Spinal cord (tissue), 10 donors: ENCODE results near the gene ARG1. TPM values are rescaled to one million over a fixed set of nuclear protein-coding genes. Genes with fewer than 3 reads are reported as not detected.

Source experiments
- DNase-seq, 6 donors: peaks; one replicate each; pipeline versions ENCODE4 v3.0.0 to v3.0.0-alpha.2; 2013 to 2015; ENCODE audit warnings: low spot score in 6 of 6, low read depth in 4 of 6
- H3K27ac ChIP-seq: one replicate; pipeline ENCODE4 v1.5.1; 2013; ENCODE audit warnings: low read depth, low read length, control low read depth
- H3K27me3 ChIP-seq: one replicate; pipeline ENCODE4 v1.6.1; 2013; ENCODE audit warnings: low read length; ENCODE audit not compliant: control insufficient read depth, insufficient read depth
- H3K36me3 ChIP-seq: one replicate; pipeline ENCODE4 v1.6.1; 2013; ENCODE audit warnings: low read length; ENCODE audit not compliant: control insufficient read depth, insufficient read depth
- H3K4me1 ChIP-seq: one replicate; pipeline ENCODE4 v1.6.1; 2013; ENCODE audit warnings: low read length; ENCODE audit not compliant: control insufficient read depth, insufficient read depth
- H3K4me3 ChIP-seq: one replicate; pipeline ENCODE4 v1.5.1; 2013; ENCODE audit warnings: low read depth, low read length, control low read depth
- H3K9me3 ChIP-seq: one replicate; pipeline ENCODE4 v1.6.1; 2013; ENCODE audit warnings: low read length; ENCODE audit not compliant: control insufficient read depth, insufficient read depth
- WGBS: methylation state at CpG from one replicate; pipeline ENCODE4 v1.1.5; 2013; ENCODE audit warnings: missing lambda C conversion rate; ENCODE audit not compliant: insufficient coverage; 5-methylcytosine and 5-hydroxymethylcytosine counted together
- polyA plus RNA-seq, 2 donors: library from polyadenylated mRNA; unstranded; fragments of 120-200 nt; gene quantifications; one replicate each; pipeline ENCODE4 v1.2.1, GENCODE V29; 2013; ENCODE audit not compliant: insufficient read length in 2 of 2
- total RNA-seq, 2 donors: library from RNA; depleted of rRNA in 1 of 2; stranded (reverse); fragments of 120-200 nt in 1 of 2; fragments of >200 nt in 1 of 2; gene quantifications; one replicate each; pipeline versions ENCODE4 v1.2.3 to v1.2.4, GENCODE V29; 2013 to 2014
- donor health status: healthy.

Gene ARG1
- total and polyA plus RNA-seq, 4 donors, result 0.17 to 10.7 (median 0.39) TPM

- DNase-seq, result no peak
- 71% methylated on average over 1 of the region's 4 CpGs for WGBS
Observed at GRCh38 chr6:131574686-131575085, 1.7 kb downstream of the ARG1 start.

DNA sequence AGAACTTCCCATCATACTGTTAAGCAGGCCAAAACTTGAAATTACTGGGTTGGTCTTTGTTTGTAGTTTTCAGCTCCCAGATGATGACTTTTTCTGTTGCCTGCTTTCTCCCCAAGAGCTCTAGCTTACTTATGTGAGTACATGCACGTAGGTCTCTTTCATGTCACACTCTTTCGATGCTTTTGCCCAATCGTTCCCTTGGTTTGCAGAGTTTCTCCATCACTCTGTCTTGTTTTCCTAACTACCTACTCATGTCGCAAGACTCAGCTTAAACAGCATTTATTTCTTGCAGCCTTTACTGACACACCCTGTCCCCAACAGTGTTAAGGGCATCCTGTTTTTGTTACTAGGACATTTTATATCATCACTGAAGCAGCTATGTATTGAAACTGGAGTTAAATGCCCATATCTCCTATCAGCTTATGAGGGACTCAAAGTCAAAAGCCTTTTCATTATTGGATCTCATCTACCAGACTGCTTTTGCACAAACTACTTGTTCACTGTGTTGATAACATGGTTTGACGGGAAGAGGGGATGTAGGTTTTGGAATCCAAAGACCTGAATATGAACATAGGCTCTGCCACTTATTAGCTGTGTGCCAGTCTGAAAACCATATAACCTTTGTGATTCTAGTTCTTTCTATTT lies 2.9 kb downstream of the ARG1 start:
- WGBS, result 95% methylated on average over 4 of the region's 5 CpGs
- no peaks in the 10 kb centered on the region for H3K27me3 ChIP-seq
- H3K4me3 ChIP-seq, result no peak overlapping the region
- H3K9me3 ChIP-seq, result no peaks in the 10 kb centered on the region
- DNase-seq, result no peak
- peaks cover 3% of the 10 kb centered on the region for H3K36me3 ChIP-seq
- H3K4me1 ChIP-seq, result no peaks in the 10 kb centered on the region
- no peak overlapping the region for H3K27ac ChIP-seq

More at GRCh38 chr6:131574686-131575085, 1.7 kb downstream of the ARG1 start:
- Histone ChIP-seq H3K27me3 (no peaks in the 10 kb centered on the region), H3K9me3 (no peaks in the 10 kb centered on the region), H3K27ac (no peak overlapping the region), H3K4me3 (no peak overlapping the region), H3K36me3 (peaks cover 3% of the 10 kb centered on the region), H3K4me1 (no peaks in the 10 kb centered on the region)

GRCh38 chr6:131581523-131581922 lies 8.5 kb downstream of the ARG1 start:
- H3K27ac ChIP-seq, result no peak overlapping the region
- H3K36me3 ChIP-seq, result peaks cover 14% of the 10 kb centered on the region
- DNase-seq, result no peak
- no peaks in the 10 kb centered on the region for H3K9me3 ChIP-seq
- H3K4me1 ChIP-seq, result no peaks in the 10 kb centered on the region
- H3K27me3 ChIP-seq, result no peaks in the 10 kb centered on the region
- H3K4me3 ChIP-seq, result no peak overlapping the region

- H3K9me3 ChIP-seq, result no peaks in the 10 kb centered on the region
- no peak for DNase-seq
- H3K36me3 ChIP-seq, result peaks cover 21% of the 10 kb centered on the region
- no peak overlapping the region for H3K27ac ChIP-seq
- H3K4me1 ChIP-seq, result no peaks in the 10 kb centered on the region
- H3K27me3 ChIP-seq, result no peaks in the 10 kb centered on the region
- no CpG with 5 or more reads among the region's 4 CpGs for WGBS
- no peak overlapping the region for H3K4me3 ChIP-seq
Observed at GRCh38 chr6:131586543-131586942, 13.5 kb downstream of the ARG1 start.

GRCh38 chr6:131587909-131588308 lies 14.9 kb downstream of the ARG1 start:
- no peak for DNase-seq
- peaks cover 23% of the 10 kb centered on the region for H3K36me3 ChIP-seq
- no CpG with 5 or more reads among the region's 4 CpGs for WGBS

DNA sequence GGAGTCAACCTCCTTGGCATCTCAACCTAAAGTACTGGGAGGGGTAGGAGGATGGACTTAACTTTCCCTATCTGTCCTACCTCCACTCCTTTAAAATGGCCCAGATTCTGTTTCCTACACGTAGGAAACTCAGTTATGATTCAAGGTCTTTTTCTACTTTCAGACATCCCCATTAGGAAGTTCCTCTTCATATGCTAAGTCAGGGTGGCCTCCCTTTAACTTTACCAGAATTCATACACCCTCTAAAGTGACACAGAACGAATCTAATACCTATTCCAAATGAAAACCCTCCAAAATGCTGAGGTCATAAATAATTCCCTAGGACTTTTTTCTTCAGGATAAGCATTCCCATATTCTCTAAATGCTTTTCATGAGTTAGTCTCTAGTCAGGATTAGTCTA lies 15.6 kb downstream of the ARG1 start:
- WGBS, result 100% methylated on average over 2 of the region's 2 CpGs
- H3K36me3 ChIP-seq, result peaks cover 24% of the 10 kb centered on the region

More at GRCh38 chr6:131587909-131588308, 14.9 kb downstream of the ARG1 start:
- Histone ChIP-seq H3K27me3 (no peaks in the 10 kb centered on the region), H3K27ac (no peak overlapping the region), H3K9me3 (no peaks in the 10 kb centered on the region), H3K4me3 (no peak overlapping the region), H3K4me1 (no peaks in the 10 kb centered on the region)

GRCh38 chr6:131592935-131593334 lies 19.9 kb downstream of the ARG1 start:
- no peak overlapping the region for H3K27ac ChIP-seq
- H3K4me3 ChIP-seq, result no peak overlapping the region
- no peaks in the 10 kb centered on the region for H3K4me1 ChIP-seq
- no peak for DNase-seq
- H3K36me3 ChIP-seq, result peaks cover 16% of the 10 kb centered on the region
- no peaks in the 10 kb centered on the region for H3K27me3 ChIP-seq
- WGBS, result no CpG with 5 or more reads among the region's 2 CpGs
- H3K9me3 ChIP-seq, result no peaks in the 10 kb centered on the region

More for the DNA sequence above, 15.6 kb downstream of the ARG1 start:
- Histone ChIP-seq H3K4me3 (no peak overlapping the region), H3K27me3 (no peaks in the 10 kb centered on the region), H3K27ac (no peak overlapping the region), H3K9me3 (no peaks in the 10 kb centered on the region), H3K4me1 (no peaks in the 10 kb centered on the region)
- DNase-seq, result no peak

DNA sequence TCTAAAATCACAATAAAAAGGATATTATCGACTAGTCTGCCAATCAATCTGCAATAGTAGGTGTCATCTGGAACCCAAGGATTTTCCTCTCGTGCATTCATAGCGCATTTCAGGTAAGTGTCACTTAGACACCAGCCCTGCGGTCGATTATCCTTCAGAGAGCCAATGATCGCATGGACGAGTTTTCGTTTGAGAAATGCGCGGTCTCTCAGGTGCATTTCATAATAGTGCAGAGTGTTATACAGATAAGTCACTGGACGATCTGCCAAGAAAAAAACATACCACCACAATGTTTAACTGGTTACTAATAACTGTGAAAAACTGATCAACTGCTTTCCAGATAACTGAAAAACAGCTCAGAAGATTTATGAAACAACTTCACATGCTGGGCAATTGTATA lies 21.0 kb downstream of the ARG1 start:
- no peak overlapping the region for H3K27ac ChIP-seq
- no peak overlapping the region for H3K4me3 ChIP-seq
- peaks cover 17% of the 10 kb centered on the region for H3K36me3 ChIP-seq
- H3K4me1 ChIP-seq, result no peaks in the 10 kb centered on the region
- H3K9me3 ChIP-seq, result no peaks in the 10 kb centered on the region
- no peak for DNase-seq
- 98% methylated on average over 8 of the region's 11 CpGs for WGBS
- no peaks in the 10 kb centered on the region for H3K27me3 ChIP-seq

DNA sequence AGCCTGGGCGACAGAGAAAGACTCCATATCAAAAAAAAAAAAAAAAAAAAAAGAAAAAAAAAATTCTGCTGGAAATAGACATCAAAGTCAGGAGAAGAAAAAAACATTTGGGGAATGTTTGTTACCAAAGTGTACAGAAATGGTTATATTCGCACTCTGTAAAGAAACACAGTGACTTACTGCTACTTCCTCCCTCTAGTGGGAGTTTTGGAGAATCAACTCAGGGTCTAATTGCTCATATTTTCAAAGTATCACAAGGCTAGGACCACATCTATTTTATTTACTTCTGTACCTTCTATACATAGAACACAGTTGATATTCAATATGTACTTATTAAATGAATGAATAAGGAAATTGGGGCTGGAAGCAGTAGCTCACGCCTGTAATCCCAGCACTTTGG lies 24.4 kb downstream of the ARG1 start:
- peaks cover 7% of the 10 kb centered on the region for H3K36me3 ChIP-seq
- no peak overlapping the region for H3K4me3 ChIP-seq
- no CpG with 5 or more reads among the region's 3 CpGs for WGBS
- DNase-seq, result peak in 3 of 6 donors; percentile 0 to 60 (median 33)
- no peaks in the 10 kb centered on the region for H3K27me3 ChIP-seq
- H3K9me3 ChIP-seq, result no peaks in the 10 kb centered on the region
- no peaks in the 10 kb centered on the region for H3K4me1 ChIP-seq
- no peak overlapping the region for H3K27ac ChIP-seq

DNA sequence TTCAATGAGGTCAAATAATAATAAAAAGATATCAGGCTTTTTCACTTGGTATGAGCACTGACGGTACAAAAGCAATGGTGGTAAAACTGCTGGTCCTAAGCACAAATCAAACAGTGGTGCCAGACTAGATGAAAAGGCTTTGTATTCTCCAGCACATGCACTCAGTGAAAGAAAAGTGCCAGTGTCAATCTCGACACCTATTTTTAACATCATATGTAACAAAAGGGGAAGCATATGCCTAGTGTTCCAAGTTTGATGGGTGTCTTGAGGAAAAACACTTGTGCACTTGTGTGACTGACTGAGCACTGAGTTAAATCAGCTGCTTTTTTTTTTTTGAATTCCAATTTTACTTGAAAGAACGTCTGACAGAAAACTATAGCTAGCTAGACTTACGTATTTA lies 27.7 kb downstream of the ARG1 start:
- Histone ChIP-seq H3K27me3 (no peaks in the 10 kb centered on the region), H3K9me3 (no peaks in the 10 kb centered on the region), H3K36me3 (peaks cover 4% of the 10 kb centered on the region), H3K4me3 (no peak overlapping the region), H3K4me1 (no peaks in the 10 kb centered on the region), H3K27ac (no peak overlapping the region)
- WGBS, result no CpG with 5 or more reads among the region's 4 CpGs
- peak in 1 of 6 donors; percentile 3 for DNase-seq
